Kidney glomerular epithelial cell (primary cell): ENCODE measurements around the gene PTPRG.

Experiments used
- DNase-seq: peaks from one replicate; lab custom pipeline; 2025; lab: John Stamatoyannopoulos, UW

The PTPRG gene

GRCh38 chr3:61589856-61590255, 28.5 kb downstream of the PTPRG start:
- DNase-seq: no peak

- no peak for DNase-seq
Measured at GRCh38 chr3:61591300-61591699, 29.9 kb downstream of the PTPRG start.

GRCh38 chr3:61593446-61594029, 32.2 kb downstream of the PTPRG start:
- no peak for DNase-seq

- DNase-seq: no peak
Measured at GRCh38 chr3:61594144-61594963, 33.0 kb downstream of the PTPRG start.

- no peak for DNase-seq
Measured at GRCh38 chr3:61594964-61595285, 33.6 kb downstream of the PTPRG start.

- no peak for DNase-seq
Measured at GRCh38 chr3:61595288-61595687, 33.9 kb downstream of the PTPRG start.

GRCh38 chr3:61595826-61596225, 34.5 kb downstream of the PTPRG start:
- no peak for DNase-seq

- DNase-seq: no peak
Measured at GRCh38 chr3:61597906-61598305, 36.5 kb downstream of the PTPRG start.

- DNase-seq: no peak
Measured at GRCh38 chr3:61600195-61600594, 38.8 kb downstream of the PTPRG start.

GRCh38 chr3:61601831-61602230, 40.5 kb downstream of the PTPRG start:
- DNase-seq: no peak

- no peak for DNase-seq
Measured at GRCh38 chr3:61602466-61602865, 41.1 kb downstream of the PTPRG start.

GRCh38 chr3:61605589-61606175, 44.3 kb downstream of the PTPRG start:
- no peak for DNase-seq

- no peak for DNase-seq
Measured at GRCh38 chr3:61606196-61606595, 44.8 kb downstream of the PTPRG start.

GRCh38 chr3:61608072-61608471, 46.7 kb downstream of the PTPRG start:
- DNase-seq: no peak

- no peak for DNase-seq
Measured at GRCh38 chr3:61608711-61609110, 47.3 kb downstream of the PTPRG start.

GRCh38 chr3:61610316-61610715, 48.9 kb downstream of the PTPRG start:
- no peak for DNase-seq

- DNase-seq: no peak
Measured at GRCh38 chr3:61612211-61613194, 51.1 kb downstream of the PTPRG start.

GRCh38 chr3:61613666-61614065, 52.3 kb downstream of the PTPRG start:
- DNase-seq: no peak

- no peak for DNase-seq
Measured at GRCh38 chr3:61615643-61616042, 54.3 kb downstream of the PTPRG start.

GRCh38 chr3:61616586-61616985, 55.2 kb downstream of the PTPRG start:
- no peak for DNase-seq

GRCh38 chr3:61617041-61617440, 55.7 kb downstream of the PTPRG start:
- DNase-seq: peak; percentile 22

GRCh38 chr3:61617651-61618050, 56.3 kb downstream of the PTPRG start:
- no peak for DNase-seq
